ENCODE measurements around the gene EFCAB6. TPM values are rescaled to one million over a fixed set of nuclear protein-coding genes. Genes with fewer than 3 reads are reported as not detected.

Gene EFCAB6
- total and polyA plus RNA-seq, 7 experiments from 2014 or later, result 0.08 to 1.4 (median 0.39) TPM; not detected in 1

DNA sequence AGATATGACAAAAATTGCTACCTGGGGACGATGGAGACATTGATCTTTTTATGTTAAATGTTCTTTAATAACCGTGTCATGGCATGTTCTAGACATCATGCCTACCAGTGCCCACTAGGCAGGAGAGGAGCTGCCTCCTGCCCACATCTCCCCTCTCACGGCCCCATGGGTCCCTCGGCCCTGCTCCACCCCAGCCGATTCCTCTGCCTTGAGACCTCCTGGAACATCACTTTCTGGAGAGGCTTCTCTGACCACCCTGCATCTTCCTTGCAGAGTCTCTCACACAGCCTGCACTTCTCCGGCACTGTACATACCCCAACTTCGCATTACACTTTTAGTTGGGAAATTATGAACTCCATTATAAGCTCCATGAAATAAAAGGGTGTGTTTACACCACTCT, 16.8 kb downstream of the EFCAB6 start:
- Histone ChIP-seq H3K4me3 (ENCODE audit: low read length) (no peak overlapping the region), H3K36me3 (ENCODE audit: control insufficient read depth in 2 of 3, insufficient read depth in 3 of 3, low read length in 3 of 3) (no peaks in the 10 kb centered on the region), H3K27me3 (ENCODE audit: control insufficient read depth in 2 of 2, insufficient read depth in 2 of 2, low read length in 2 of 2) (peaks cover 0 to 5% of the 10 kb centered on the region in 2 donors), H3K9me3 (ENCODE audit: control insufficient read depth in 2 of 3, low read length in 3 of 3) (peaks cover 0 to 7% (median 0%) of the 10 kb centered on the region in 3 experiments), H3K27ac (ENCODE audit: low read depth, low read length) (no peak overlapping the region), H3K4me1 (ENCODE audit: control insufficient read depth in 2 of 2, insufficient read depth in 2 of 2, low read length in 2 of 2) (no peaks in the 10 kb centered on the region)
- ATAC-seq, result no peak
- Mint-ChIP-seq H3K4me3 (no peak overlapping the region), H3K9me3 (peaks cover 0 to 10% (median 5%) of the 10 kb centered on the region in 11 donors), H3K27ac (no peak overlapping the region), H3K27me3 (peaks cover under 1 to 22% (median 8%) of the 10 kb centered on the region in 5 donors), H3K4me1 (no peaks in the 10 kb centered on the region), H3K36me3 (peaks cover 0 to 7% (median under 1%) of the 10 kb centered on the region in 5 donors)
- intact Hi-C loops (cut with micrococcal nuclease), result no loop called here
- CTCF ChIA-PET, result no interaction called here
- DNase-seq, result no peak
- POLR2A ChIA-PET, result no interaction called here

- H3K27ac Mint-ChIP-seq, result no peak overlapping the region
- ATAC-seq, result no peak
- H3K4me1 Mint-ChIP-seq, result no peaks in the 10 kb centered on the region
- Histone ChIP-seq H3K4me3 (ENCODE audit: low read length) (no peak overlapping the region), H3K9me3 (ENCODE audit: control insufficient read depth in 2 of 3, low read length in 3 of 3) (no peaks in the 10 kb centered on the region), H3K27me3 (ENCODE audit: control insufficient read depth in 2 of 2, insufficient read depth in 2 of 2, low read length in 2 of 2) (peaks cover 0 to 5% of the 10 kb centered on the region in 2 donors), H3K36me3 (ENCODE audit: control insufficient read depth in 2 of 3, insufficient read depth in 3 of 3, low read length in 3 of 3) (no peaks in the 10 kb centered on the region), H3K4me1 (ENCODE audit: control insufficient read depth in 2 of 2, insufficient read depth in 2 of 2, low read length in 2 of 2) (no peaks in the 10 kb centered on the region), H3K27ac (ENCODE audit: low read depth, low read length) (no peak overlapping the region)
- intact Hi-C loops (cut with micrococcal nuclease), result no loop called here
- H3K27me3 Mint-ChIP-seq, result peaks cover 0 to 15% (median 7%) of the 10 kb centered on the region in 5 donors
- H3K36me3 Mint-ChIP-seq, result no peaks in the 10 kb centered on the region
- POLR2A ChIA-PET, result no interaction called here
- no peak overlapping the region for H3K4me3 Mint-ChIP-seq
- DNase-seq, result no peak
- CTCF ChIA-PET, result no interaction called here
- no peaks in the 10 kb centered on the region for H3K9me3 Mint-ChIP-seq
These were observed 19.2 kb downstream of the EFCAB6 start for GRCh38 chr22:43792905-43793304.

DNA sequence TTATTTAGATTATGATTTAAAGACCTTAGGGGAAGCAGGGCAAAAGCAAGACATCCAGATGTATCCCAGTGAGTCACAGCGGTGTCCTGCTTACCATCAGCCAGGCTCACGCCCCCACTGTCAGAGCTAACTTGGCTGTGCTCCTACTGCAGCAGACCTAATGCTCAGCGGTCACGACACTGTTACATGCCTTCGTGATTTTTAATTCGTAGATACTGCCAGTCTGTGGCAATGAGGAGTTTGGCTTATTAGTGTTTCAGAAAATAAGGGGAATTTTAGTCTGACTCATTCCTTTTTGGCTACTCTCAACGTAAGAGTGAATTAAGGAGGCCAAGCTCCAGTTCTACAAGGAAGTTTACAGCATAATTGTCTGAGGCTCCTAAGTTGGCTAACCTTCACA, 22.7 kb downstream of the EFCAB6 start:
- Mint-ChIP-seq H3K36me3 (no peaks in the 10 kb centered on the region), H3K27ac (no peak overlapping the region), H3K27me3 (peaks cover 11 to 17% (median 12%) of the 10 kb centered on the region in 5 donors), H3K9me3 (no peaks in the 10 kb centered on the region), H3K4me3 (no peak overlapping the region), H3K4me1 (no peaks in the 10 kb centered on the region)
- no peaks in the 10 kb centered on the region for H3K4me1 ChIP-seq (ENCODE audit: control insufficient read depth in 2 of 2, insufficient read depth in 2 of 2, low read length in 2 of 2)
- H3K36me3 ChIP-seq (ENCODE audit: control insufficient read depth in 2 of 3, insufficient read depth in 3 of 3, low read length in 3 of 3), result no peaks in the 10 kb centered on the region
- POLR2A ChIA-PET, result no interaction called here
- DNase-seq, result no peak
- ATAC-seq, result no peak
- no peak overlapping the region for H3K27ac ChIP-seq (ENCODE audit: low read depth, low read length)
- H3K27me3 ChIP-seq (ENCODE audit: control insufficient read depth in 2 of 2, insufficient read depth in 2 of 2, low read length in 2 of 2), result no peaks in the 10 kb centered on the region
- H3K4me3 ChIP-seq (ENCODE audit: low read length), result no peak overlapping the region
- no peaks in the 10 kb centered on the region for H3K9me3 ChIP-seq (ENCODE audit: control insufficient read depth in 2 of 3, low read length in 3 of 3)
- CTCF ChIA-PET, result interaction anchor here (0.6 kb wide), 1 partner anchor 14 kb away, joined by 3 read pairs; no protein-coding TSS in a partner anchor
- intact Hi-C loops (cut with micrococcal nuclease), result no loop called here

- Histone ChIP-seq H3K4me1 (ENCODE audit: control insufficient read depth in 2 of 2, insufficient read depth in 2 of 2, low read length in 2 of 2) (no peaks in the 10 kb centered on the region), H3K9me3 (ENCODE audit: control insufficient read depth in 2 of 3, low read length in 3 of 3) (no peaks in the 10 kb centered on the region), H3K36me3 (ENCODE audit: control insufficient read depth in 2 of 3, insufficient read depth in 3 of 3, low read length in 3 of 3) (no peaks in the 10 kb centered on the region), H3K27ac (ENCODE audit: low read depth, low read length) (no peak overlapping the region), H3K27me3 (ENCODE audit: control insufficient read depth in 2 of 2, insufficient read depth in 2 of 2, low read length in 2 of 2) (no peaks in the 10 kb centered on the region), H3K4me3 (ENCODE audit: low read length) (no peak overlapping the region)
- ATAC-seq (no peak), DNase-seq (no peak)
- no peaks in the 10 kb centered on the region for H3K4me1 Mint-ChIP-seq
- H3K27me3 Mint-ChIP-seq, result peaks cover 9 to 21% (median 16%) of the 10 kb centered on the region in 5 donors
- H3K9me3 Mint-ChIP-seq, result no peaks in the 10 kb centered on the region
- POLR2A ChIA-PET, result no interaction called here
- CTCF ChIA-PET, result no interaction called here
- H3K4me3 Mint-ChIP-seq, result no peak overlapping the region
- H3K27ac Mint-ChIP-seq, result no peak overlapping the region
- H3K36me3 Mint-ChIP-seq, result peaks cover 0 to 7% (median 0%) of the 10 kb centered on the region in 5 donors
- intact Hi-C loops (cut with micrococcal nuclease), result no loop called here
These were observed 28.3 kb downstream of the EFCAB6 start for GRCh38 chr22:43783777-43784176.

- CTCF ChIA-PET, result no interaction called here
- POLR2A ChIA-PET, result no interaction called here
- no peak for DNase-seq
- Histone ChIP-seq H3K4me3 (ENCODE audit: low read length) (no peak overlapping the region), H3K36me3 (ENCODE audit: control insufficient read depth in 2 of 3, insufficient read depth in 3 of 3, low read length in 3 of 3) (no peaks in the 10 kb centered on the region), H3K27ac (ENCODE audit: low read depth, low read length) (no peak overlapping the region), H3K9me3 (ENCODE audit: control insufficient read depth in 2 of 3, low read length in 3 of 3) (no peaks in the 10 kb centered on the region), H3K27me3 (ENCODE audit: control insufficient read depth in 2 of 2, insufficient read depth in 2 of 2, low read length in 2 of 2) (no peaks in the 10 kb centered on the region), H3K4me1 (ENCODE audit: control insufficient read depth in 2 of 2, insufficient read depth in 2 of 2, low read length in 2 of 2) (no peaks in the 10 kb centered on the region)
- Mint-ChIP-seq H3K4me3 (no peak overlapping the region), H3K27ac (no peak overlapping the region), H3K27me3 (peaks cover 4 to 18% (median 16%) of the 10 kb centered on the region in 5 donors), H3K9me3 (no peaks in the 10 kb centered on the region), H3K4me1 (peaks cover 0 to under 1% (median 0%) of the 10 kb centered on the region in 7 donors), H3K36me3 (peaks cover 0 to 12% (median 0%) of the 10 kb centered on the region in 5 donors)
- intact Hi-C loops (cut with micrococcal nuclease), result no loop called here
- ATAC-seq, result no peak
These were observed 29.7 kb downstream of the EFCAB6 start for GRCh38 chr22:43782448-43782847.

GRCh38 chr22:43777286-43777685, 34.8 kb downstream of the EFCAB6 start:
- Mint-ChIP-seq H3K36me3 (peaks cover 0 to 12% (median 0%) of the 10 kb centered on the region in 5 donors), H3K27me3 (peaks cover 0 to 11% (median 3%) of the 10 kb centered on the region in 5 donors), H3K9me3 (no peaks in the 10 kb centered on the region), H3K4me1 (peaks cover 0 to 2% (median 0%) of the 10 kb centered on the region in 7 donors), H3K4me3 (no peak overlapping the region), H3K27ac (no peak overlapping the region)
- ChIA-PET POLR2A (interaction anchor here (0.6 kb wide), 1 partner anchor 24 kb away, joined by 3 read pairs; no protein-coding TSS in a partner anchor), CTCF (no interaction called here)
- Histone ChIP-seq H3K4me1 (ENCODE audit: control insufficient read depth in 2 of 2, insufficient read depth in 2 of 2, low read length in 2 of 2) (no peaks in the 10 kb centered on the region), H3K27ac (ENCODE audit: low read depth, low read length) (no peak overlapping the region), H3K36me3 (ENCODE audit: control insufficient read depth in 2 of 3, insufficient read depth in 3 of 3, low read length in 3 of 3) (no peaks in the 10 kb centered on the region), H3K27me3 (ENCODE audit: control insufficient read depth in 2 of 2, insufficient read depth in 2 of 2, low read length in 2 of 2) (no peaks in the 10 kb centered on the region), H3K9me3 (ENCODE audit: control insufficient read depth in 2 of 3, low read length in 3 of 3) (no peaks in the 10 kb centered on the region), H3K4me3 (ENCODE audit: low read length) (no peak overlapping the region)
- intact Hi-C loops (cut with micrococcal nuclease), result no loop called here
- DNase-seq (no peak), ATAC-seq (no peak)

DNA sequence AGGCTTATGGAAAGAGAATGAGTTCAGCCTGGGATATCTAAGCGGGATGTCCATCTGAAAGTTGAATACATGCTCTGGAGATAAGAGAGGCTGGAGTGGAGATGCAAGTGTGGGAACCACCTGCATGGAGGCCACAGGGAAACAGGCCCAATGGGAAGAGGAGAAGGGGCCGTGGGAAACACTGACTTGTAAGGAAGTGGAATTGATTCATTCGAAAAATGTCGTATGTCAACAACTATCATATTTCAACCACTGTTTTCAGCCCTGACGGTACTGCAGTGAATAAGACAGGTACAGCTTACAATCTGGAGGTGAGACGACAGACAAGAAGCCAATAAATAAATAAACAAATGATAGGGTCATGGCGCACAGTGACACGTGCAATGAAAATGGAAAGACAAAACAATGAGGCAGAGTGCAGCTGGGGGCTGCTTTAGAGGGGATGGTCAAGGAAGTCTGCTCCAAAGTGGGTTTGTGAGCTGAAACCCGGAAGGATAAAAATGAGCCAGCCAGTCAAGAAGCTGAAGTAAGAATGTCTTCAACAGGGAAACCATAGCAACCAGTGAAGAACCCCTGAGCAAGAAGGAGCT, 35.9 kb downstream of the EFCAB6 start:
- Histone ChIP-seq H3K4me1 (ENCODE audit: control insufficient read depth in 2 of 2, insufficient read depth in 2 of 2, low read length in 2 of 2) (no peaks in the 10 kb centered on the region), H3K27me3 (ENCODE audit: control insufficient read depth in 2 of 2, insufficient read depth in 2 of 2, low read length in 2 of 2) (no peaks in the 10 kb centered on the region)
- peaks cover 0 to 2% (median 0%) of the 10 kb centered on the region in 7 donors for H3K4me1 Mint-ChIP-seq

More for the DNA sequence above, 35.9 kb downstream of the EFCAB6 start:
- no peak overlapping the region for H3K4me3 Mint-ChIP-seq
- intact Hi-C loops (cut with micrococcal nuclease), result no loop called here
- ChIA-PET POLR2A (no interaction called here), CTCF (no interaction called here)
- Histone ChIP-seq H3K36me3 (ENCODE audit: control insufficient read depth in 2 of 3, insufficient read depth in 3 of 3, low read length in 3 of 3) (no peaks in the 10 kb centered on the region), H3K4me3 (ENCODE audit: low read length) (no peak overlapping the region), H3K9me3 (ENCODE audit: control insufficient read depth in 2 of 3, low read length in 3 of 3) (no peaks in the 10 kb centered on the region), H3K27ac (ENCODE audit: low read depth, low read length) (no peak overlapping the region)
- no peaks in the 10 kb centered on the region for H3K9me3 Mint-ChIP-seq
- H3K27me3 Mint-ChIP-seq, result peaks cover 0 to 11% (median 3%) of the 10 kb centered on the region in 5 donors
- DNase-seq (no peak), ATAC-seq (no peak)
- peaks cover 0 to 12% (median 0%) of the 10 kb centered on the region in 5 donors for H3K36me3 Mint-ChIP-seq
- H3K27ac Mint-ChIP-seq, result no peak overlapping the region

Measured in naive thymus-derived CD4-positive, alpha-beta T cell (primary cell).